Spinal cord (tissue), 10 donors: Measurements from ENCODE around the gene ARHGAP15. TPM values are rescaled to one million over a fixed set of nuclear protein-coding genes. Genes with fewer than 3 reads are reported as not detected.
A peak's percentile ranks its signal among the peaks of the same experiment; 100 is the strongest.

Experiments
- DNase-seq, 6 donors: peaks; one replicate each; pipeline versions ENCODE4 v3.0.0 to v3.0.0-alpha.2; 2013 to 2015; ENCODE audit warnings: low spot score in 6 of 6, low read depth in 4 of 6
- H3K27ac ChIP-seq: one replicate; pipeline ENCODE4 v1.5.1; 2013; ENCODE audit warnings: low read depth, low read length, control low read depth
- H3K27me3 ChIP-seq: one replicate; pipeline ENCODE4 v1.6.1; 2013; ENCODE audit warnings: low read length; ENCODE audit not compliant: control insufficient read depth, insufficient read depth
- H3K36me3 ChIP-seq: one replicate; pipeline ENCODE4 v1.6.1; 2013; ENCODE audit warnings: low read length; ENCODE audit not compliant: control insufficient read depth, insufficient read depth
- H3K4me1 ChIP-seq: one replicate; pipeline ENCODE4 v1.6.1; 2013; ENCODE audit warnings: low read length; ENCODE audit not compliant: control insufficient read depth, insufficient read depth
- H3K4me3 ChIP-seq: one replicate; pipeline ENCODE4 v1.5.1; 2013; ENCODE audit warnings: low read depth, low read length, control low read depth
- H3K9me3 ChIP-seq: one replicate; pipeline ENCODE4 v1.6.1; 2013; ENCODE audit warnings: low read length; ENCODE audit not compliant: control insufficient read depth, insufficient read depth
- WGBS: methylation state at CpG from one replicate; pipeline ENCODE4 v1.1.5; 2013; ENCODE audit warnings: missing lambda C conversion rate; ENCODE audit not compliant: insufficient coverage; 5-methylcytosine and 5-hydroxymethylcytosine counted together
- polyA plus RNA-seq, 2 donors: library from polyadenylated mRNA; unstranded; fragments of 120-200 nt; gene quantifications; one replicate each; pipeline ENCODE4 v1.2.1, GENCODE V29; 2013; ENCODE audit not compliant: insufficient read length in 2 of 2
- total RNA-seq, 2 donors: library from RNA; depleted of rRNA in 1 of 2; stranded (reverse); fragments of 120-200 nt in 1 of 2; fragments of >200 nt in 1 of 2; gene quantifications; one replicate each; pipeline versions ENCODE4 v1.2.3 to v1.2.4, GENCODE V29; 2013 to 2014
- donor health status: healthy.

ARHGAP15 gene
- total and polyA plus RNA-seq, 4 donors: 6.3 to 53.1 (median 12.5) TPM

DNA sequence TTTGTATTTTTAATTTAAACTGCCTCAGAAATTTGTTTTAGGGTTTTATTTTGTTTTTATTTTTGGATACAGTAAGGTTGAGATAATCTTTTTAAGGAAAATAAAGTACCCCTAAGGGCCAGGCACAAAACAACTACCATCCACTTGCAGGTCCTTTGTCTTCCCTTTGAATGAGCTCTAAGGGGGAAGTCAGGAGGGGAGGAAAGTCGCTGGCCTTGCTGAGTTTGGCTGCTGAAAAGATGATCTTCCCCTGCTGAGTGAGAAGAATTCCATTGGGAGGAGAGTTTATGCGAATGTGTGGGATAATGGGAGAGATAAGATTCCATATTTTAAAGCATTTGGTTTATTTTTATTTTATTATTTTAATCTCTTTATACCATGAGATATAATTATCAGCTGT is 100.7 kb downstream of the ARHGAP15 start:
- Histone ChIP-seq H3K4me1 (no peaks in the 10 kb centered on the region), H3K27ac (no peak overlapping the region), H3K9me3 (no peaks in the 10 kb centered on the region), H3K4me3 (no peak overlapping the region), H3K36me3 (no peaks in the 10 kb centered on the region), H3K27me3 (no peaks in the 10 kb centered on the region)
- no CpG with 5 or more reads among the region's 2 CpGs for WGBS
- peak in 1 of 6 donors; percentile 27 for DNase-seq

DNA sequence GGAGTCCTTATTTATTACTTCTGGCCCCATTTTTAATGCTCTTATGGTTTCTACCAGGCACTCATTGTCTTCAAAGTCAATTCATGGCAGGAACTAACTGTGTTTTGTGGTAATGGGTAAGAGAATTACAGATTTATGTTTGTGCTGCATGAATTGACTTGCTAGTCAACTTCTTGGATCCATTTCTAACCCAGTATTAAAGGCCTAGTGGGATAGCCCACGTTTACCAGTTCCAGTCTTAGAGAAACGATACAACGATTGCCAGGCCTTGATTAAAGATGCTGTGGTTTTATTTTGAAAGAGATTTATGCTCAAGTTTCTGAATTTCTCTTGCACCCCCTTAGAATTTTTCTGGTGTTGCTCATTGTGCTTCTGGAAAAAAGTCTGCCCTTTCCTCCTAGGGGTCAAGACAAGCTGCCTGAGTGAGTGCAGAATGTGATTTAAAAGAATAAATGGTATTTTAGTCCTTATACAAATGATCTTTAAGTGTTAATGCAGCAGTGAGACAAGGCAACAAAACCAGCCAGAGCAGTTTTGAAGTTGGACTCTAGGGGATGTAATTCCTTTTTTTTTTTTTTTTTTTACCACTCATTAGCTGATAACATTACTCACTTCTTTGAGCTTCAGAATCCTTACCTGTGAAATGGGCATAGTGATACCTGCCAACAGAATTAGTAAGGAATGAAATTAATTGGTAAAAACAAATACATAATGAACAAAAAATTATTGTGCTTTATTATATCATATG is 101.5 kb downstream of the ARHGAP15 start:
- no CpG with 5 or more reads among the region's 3 CpGs for whole genome bisulfite sequencing

DNA sequence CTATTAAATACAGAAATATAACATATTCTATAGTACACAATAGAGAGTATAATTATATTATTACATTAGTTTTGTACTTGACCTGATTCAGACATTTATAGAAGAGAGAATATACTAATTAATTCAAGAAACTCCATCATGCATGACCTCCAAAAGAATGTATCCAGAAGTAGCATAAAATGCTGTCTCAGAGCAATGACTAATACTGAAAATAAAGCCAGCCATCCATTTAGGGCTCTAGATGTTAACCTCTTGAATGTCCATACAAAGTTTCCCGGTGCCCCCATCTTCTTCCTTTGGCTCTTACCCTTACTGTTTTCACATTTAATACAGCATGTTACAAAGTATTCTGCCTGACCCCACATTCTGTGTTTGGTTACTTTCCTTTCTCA is 102.0 kb downstream of the ARHGAP15 start:
- WGBS: 92% methylated on average over 1 of the region's 1 CpG
- H3K27me3 ChIP-seq: no peaks in the 10 kb centered on the region
- no peaks in the 10 kb centered on the region for H3K36me3 ChIP-seq
- no peak overlapping the region for H3K27ac ChIP-seq
- no peaks in the 10 kb centered on the region for H3K9me3 ChIP-seq
- H3K4me1 ChIP-seq: no peaks in the 10 kb centered on the region
- no peak overlapping the region for H3K4me3 ChIP-seq
- no peak for DNase-seq

More for the DNA sequence above, 101.5 kb downstream of the ARHGAP15 start:
- Histone ChIP-seq H3K4me3 (no peak overlapping the region), H3K27ac (no peak overlapping the region), H3K9me3 (no peaks in the 10 kb centered on the region), H3K27me3 (no peaks in the 10 kb centered on the region), H3K36me3 (no peaks in the 10 kb centered on the region), H3K4me1 (no peaks in the 10 kb centered on the region)
- DNase-seq: peak in 3 of 6 donors; percentile 17 to 35 (median 28)

DNA sequence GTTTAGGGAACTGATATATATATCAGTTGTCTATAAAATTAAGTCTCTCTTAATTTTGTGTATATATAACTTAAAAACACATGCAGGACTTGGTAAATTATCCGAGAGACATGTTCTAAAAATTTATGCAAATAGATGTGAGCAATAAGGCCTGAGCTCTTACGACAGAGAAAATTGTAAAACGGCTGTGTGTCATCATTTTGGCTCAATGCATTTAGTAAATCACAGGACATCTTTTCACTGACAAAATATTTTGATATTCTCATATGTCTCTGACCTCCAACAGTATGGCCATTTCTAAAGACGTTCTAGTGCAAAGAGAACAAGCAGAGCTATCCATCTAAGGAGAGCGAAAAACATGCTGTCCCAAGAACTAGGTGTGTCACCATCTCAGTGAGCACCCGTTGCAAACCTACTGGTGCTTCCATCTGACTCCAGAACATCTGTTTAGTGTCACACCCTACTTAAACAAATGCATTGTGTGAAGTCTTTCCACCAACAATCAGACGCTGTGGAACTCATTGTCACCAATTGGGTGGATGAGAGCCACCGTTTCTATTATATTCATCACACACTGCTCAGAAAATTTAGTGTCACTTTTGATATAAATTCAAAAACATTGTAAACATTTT is 108.0 kb downstream of the ARHGAP15 start:
- no peaks in the 10 kb centered on the region for H3K9me3 ChIP-seq
- DNase-seq: no peak
- 98% methylated on average over 5 of the region's 8 CpGs for WGBS
- H3K27ac ChIP-seq: no peak overlapping the region
- no peaks in the 10 kb centered on the region for H3K27me3 ChIP-seq
- no peak overlapping the region for H3K4me3 ChIP-seq
- no peaks in the 10 kb centered on the region for H3K4me1 ChIP-seq
- no peaks in the 10 kb centered on the region for H3K36me3 ChIP-seq

DNA sequence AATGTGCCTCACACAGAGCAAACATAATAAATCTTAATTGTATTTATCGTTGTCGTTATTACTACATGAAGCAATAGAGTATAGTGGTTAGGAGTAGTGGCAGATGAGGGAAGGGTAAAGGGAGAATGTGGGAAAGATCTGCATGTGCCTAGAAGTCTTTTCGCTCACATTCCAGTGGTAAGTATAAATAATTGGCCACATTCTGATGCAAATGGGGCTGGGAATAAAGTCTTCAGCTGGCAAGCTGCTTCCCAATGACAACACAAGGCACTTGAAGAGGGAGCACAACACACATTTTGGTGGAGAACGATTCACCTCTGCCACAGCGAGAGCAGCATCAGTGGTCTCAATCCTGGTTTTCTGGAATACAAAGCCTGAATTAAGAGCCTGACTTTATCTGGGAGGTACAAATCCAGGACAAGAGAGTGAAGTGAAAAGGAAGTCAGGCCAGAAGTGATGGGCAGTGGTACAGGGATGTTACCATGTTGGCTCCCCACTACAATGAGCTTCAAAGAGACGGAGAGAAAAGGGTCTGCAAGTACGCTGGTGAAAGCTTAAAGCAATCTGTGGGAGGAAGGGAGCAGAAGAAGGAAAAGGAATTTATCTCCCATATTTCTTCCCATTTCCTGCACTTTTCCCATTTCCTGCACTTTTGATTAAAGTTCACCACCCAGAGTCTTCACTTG is 112.3 kb downstream of the ARHGAP15 start:
- no peak overlapping the region for H3K4me3 ChIP-seq
- no peaks in the 10 kb centered on the region for H3K4me1 ChIP-seq
- no peak overlapping the region for H3K27ac ChIP-seq
- no peaks in the 10 kb centered on the region for H3K9me3 ChIP-seq
- WGBS: 16% methylated on average over 3 of the region's 7 CpGs
- no peaks in the 10 kb centered on the region for H3K36me3 ChIP-seq
- no peak for DNase-seq
- no peaks in the 10 kb centered on the region for H3K27me3 ChIP-seq

DNA sequence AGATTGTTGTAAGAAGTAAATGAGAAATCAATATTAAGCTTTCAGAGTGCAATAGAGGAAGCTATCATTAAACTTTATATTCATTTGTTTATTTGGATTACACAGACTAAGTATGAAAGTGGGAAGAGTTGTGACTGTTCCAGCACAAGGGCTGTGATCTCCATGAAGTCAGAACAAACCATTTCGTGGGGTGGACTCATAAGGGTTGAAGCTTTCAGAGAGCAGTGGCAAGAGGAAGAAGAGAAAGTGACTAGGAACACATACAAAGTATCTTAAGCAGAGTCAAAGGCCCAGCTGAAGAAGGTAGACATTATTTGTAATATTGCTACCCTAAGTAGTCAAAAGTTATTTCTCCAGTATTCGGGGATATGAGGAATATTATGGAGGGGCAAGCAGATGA is 117.0 kb downstream of the ARHGAP15 start:
- Histone ChIP-seq H3K4me1 (no peaks in the 10 kb centered on the region), H3K27me3 (no peaks in the 10 kb centered on the region), H3K27ac (no peak overlapping the region), H3K4me3 (no peak overlapping the region), H3K9me3 (no peaks in the 10 kb centered on the region), H3K36me3 (no peaks in the 10 kb centered on the region)
- DNase-seq: no peak
- WGBS: 100% methylated on average over 2 of the region's 2 CpGs

DNA sequence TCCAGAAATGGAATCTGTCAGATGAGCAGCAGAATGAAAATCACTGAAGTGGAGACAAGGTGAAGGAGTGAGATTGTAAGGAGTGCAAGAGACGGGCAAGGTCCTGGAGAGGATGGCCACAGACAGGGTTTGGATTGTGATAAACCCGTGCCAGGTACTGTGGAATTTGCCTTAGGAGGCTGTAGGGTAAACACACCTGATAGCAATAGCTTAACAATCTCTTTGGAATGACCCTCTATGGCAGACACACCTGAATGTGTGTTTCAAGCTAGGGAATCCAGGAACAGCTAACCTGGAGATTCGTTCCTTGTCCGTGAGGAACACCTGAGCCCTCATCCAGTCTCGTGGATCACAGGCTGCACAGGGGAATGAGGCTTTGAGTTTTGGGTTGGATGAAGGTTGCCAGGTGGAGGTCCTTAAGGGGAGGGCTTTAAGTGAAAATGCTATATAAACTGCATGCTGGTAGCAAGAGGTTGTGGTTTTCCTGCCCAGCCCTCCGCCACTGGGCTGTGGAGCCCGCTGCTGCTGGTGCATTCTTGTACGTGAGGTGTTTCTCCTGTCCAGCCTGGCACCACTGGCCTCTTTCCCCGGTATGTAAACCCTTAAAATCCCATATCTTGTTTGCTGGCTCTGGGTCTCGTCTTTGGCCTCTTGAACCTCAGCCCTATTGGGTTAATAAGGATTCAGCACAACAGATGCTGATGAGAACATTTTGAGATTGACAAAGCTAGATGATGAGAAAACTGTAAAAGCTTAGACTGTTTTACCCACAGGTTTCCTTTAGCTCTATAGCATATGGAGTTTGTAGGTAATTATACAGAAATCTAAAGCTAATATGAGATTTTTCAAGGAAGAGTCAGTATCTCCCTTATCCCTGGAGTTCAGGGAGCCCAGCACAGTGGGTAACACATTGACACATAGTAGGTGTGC is 117.9 kb downstream of the ARHGAP15 start:
- H3K36me3 ChIP-seq: no peaks in the 10 kb centered on the region
- no peak overlapping the region for H3K27ac ChIP-seq
- no peaks in the 10 kb centered on the region for H3K27me3 ChIP-seq
- DNase-seq: no peak
- H3K4me3 ChIP-seq: no peak overlapping the region
- no peaks in the 10 kb centered on the region for H3K9me3 ChIP-seq
- no peaks in the 10 kb centered on the region for H3K4me1 ChIP-seq
- WGBS: 94% methylated on average over 9 of the region's 10 CpGs

DNA sequence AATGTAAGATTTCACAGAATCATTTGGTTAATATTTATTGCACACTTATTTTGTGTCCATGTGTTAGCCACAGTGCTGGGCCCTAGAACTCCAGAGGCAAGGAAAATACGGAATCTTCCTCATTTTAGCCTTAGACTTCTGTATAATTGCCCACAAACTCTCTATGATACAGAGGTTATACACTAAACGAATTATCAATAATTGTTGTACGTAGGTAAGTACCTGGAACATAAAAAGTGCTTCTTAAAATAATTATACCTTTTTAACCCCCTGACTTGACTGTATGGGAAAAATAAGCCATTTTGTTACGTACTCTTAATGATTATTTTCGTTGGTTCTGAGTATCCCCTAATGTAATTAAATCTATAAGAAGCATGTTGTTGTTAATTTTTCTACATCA is 119.4 kb downstream of the ARHGAP15 start:
- no peak for DNase-seq
- Histone ChIP-seq H3K9me3 (no peaks in the 10 kb centered on the region), H3K27ac (no peak overlapping the region), H3K27me3 (no peaks in the 10 kb centered on the region), H3K36me3 (no peaks in the 10 kb centered on the region), H3K4me1 (no peaks in the 10 kb centered on the region), H3K4me3 (no peak overlapping the region)
- WGBS: no CpG with 5 or more reads among the region's 5 CpGs

DNA sequence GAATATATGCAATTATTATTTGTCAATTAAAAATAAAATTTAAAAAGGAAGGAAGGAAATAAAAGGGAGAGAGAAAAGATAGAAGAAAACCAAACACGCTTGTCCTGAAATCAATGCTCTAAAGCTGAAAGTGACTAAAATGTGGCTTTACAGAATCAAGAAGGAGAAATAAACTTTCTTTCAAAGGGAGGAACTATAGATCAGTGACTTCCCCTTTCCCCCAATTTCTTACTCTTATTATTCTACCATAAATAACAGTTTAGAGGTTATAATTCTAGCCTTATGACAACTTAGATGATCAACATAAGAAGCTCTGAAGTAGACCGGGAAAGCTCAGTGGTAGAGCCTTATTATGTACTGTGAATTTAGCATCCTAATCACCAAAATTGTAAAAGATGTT is 122.5 kb downstream of the ARHGAP15 start:
- no peaks in the 10 kb centered on the region for H3K27me3 ChIP-seq
- no peaks in the 10 kb centered on the region for H3K9me3 ChIP-seq
- no peak for DNase-seq
- no peaks in the 10 kb centered on the region for H3K4me1 ChIP-seq
- no CpG with 5 or more reads among the region's 2 CpGs for WGBS
- no peak overlapping the region for H3K4me3 ChIP-seq
- H3K36me3 ChIP-seq: no peaks in the 10 kb centered on the region
- H3K27ac ChIP-seq: no peak overlapping the region
